Right lobe of liver (tissue), 6 donors: ENCODE data around the gene AURKAIP1. TPM values are rescaled to one million over a fixed set of nuclear protein-coding genes. Genes with fewer than 3 reads are reported as not detected.

Source experiments
- ATAC-seq, 4 donors: fragments of 200-7000 bp; cut with Tn5 transposase; one replicate each; pipeline ENCODE4 v1.9.1; 2020; ENCODE audit warnings: mild to moderate bottlenecking in 4 of 4, moderate library complexity in 4 of 4
- DNase-seq, 3 donors: peaks; one replicate each; pipeline ENCODE4 v3.0.0-alpha.2; 2020
- H3K27ac ChIP-seq, 3 donors: fragments of 200-600 bp; one replicate each; pipeline ENCODE4 v1.8.0; 2022
- H3K27me3 ChIP-seq, 2 donors: fragments of 200-600 bp; one replicate each; pipeline ENCODE4 v1.8.0; 2022
- H3K36me3 ChIP-seq, 4 donors: fragments of 200-600 bp; sonication (generic) in 1 of 4; one replicate each; pipeline versions ENCODE4 v1.5.1 to v1.8.0; 2017 to 2022; ENCODE audit warnings: control low read depth in 1 of 4
- H3K4me1 ChIP-seq, 4 donors: fragments of 200-600 bp; sonication (generic) in 1 of 4; one replicate each; pipeline versions ENCODE4 v1.5.1 to v1.8.0; 2017 to 2022; ENCODE audit warnings: control low read depth in 1 of 4
- H3K4me3 ChIP-seq, 3 donors: fragments of 200-600 bp; one replicate each; pipeline ENCODE4 v1.8.0; 2022
- H3K9me3 ChIP-seq, 4 donors: fragments of 200-600 bp; sonication (generic) in 1 of 4; one replicate each; pipeline versions ENCODE4 v1.5.1 to v1.8.0; 2017 to 2022; ENCODE audit warnings: control low read depth in 1 of 4
- POLR2A ChIP-seq: fragments of 450-650 bp; IDR thresholded peaks from one replicate; pipeline ENCODE4 v1.6.1; 2017; ENCODE audit warnings: antibody characterized with exemption, mild to moderate bottlenecking
- WGBS: methylation state at CpG from one replicate; pipeline ENCODE4 v1.1.6; 2018; ENCODE audit warnings: low coverage, low lambda C conversion rate; ENCODE audit not compliant: insufficient coverage; ENCODE audit errors: missing lambda C conversion rate; 5-methylcytosine and 5-hydroxymethylcytosine counted together
- intact Hi-C, 2 donors: fragments of 100-400 bp; cut with DNase I; formaldehyde crosslinking; loops; one replicate each; pipeline versions ENCODE4 v1.11.2 to v1.14.1; 2022
- total RNA-seq, 6 experiments: library from RNA; depleted of rRNA in 2 of 6; stranded (reverse); fragments of >200 nt in 2 of 6; fragmentation: NEBNext Ultra II Directional in 3 of 6; extraction: Animal tissue kit (Norgen Biotek cat#: 25700) in 3 of 6; gene quantifications; one replicate each; pipeline versions ENCODE4 v1.1.0 to v1.2.4, GENCODE V29; 2016 to 2023
- TF ChIP-seq, protein P1 (sequence below), 4 donors: fragments of 200-600 bp in 3 of 4; fragments of 450-650 bp in 1 of 4; IDR thresholded peaks; one replicate each; pipeline versions ENCODE4 v1.5.1 to v1.8.0; 2016 to 2022; ENCODE audit warnings: antibody characterized with exemption in 4 of 4, mild to moderate bottlenecking in 2 of 4
- donor health status: DM: no; HTN: yes; CAD: no.
- donor health status: DM: no; HTN: no; CAD: no.
- donor health status: DM: no; HTN: no; CAD: no.
- donor health status: DM: no; HTN: yes; CAD: no.
- donor health status: DM: no; HTN: yes; CAD: no.

The AURKAIP1 gene
- total RNA-seq, 6 experiments from 2014 or later = 70.0 to 140 (median 104) TPM

DNA sequence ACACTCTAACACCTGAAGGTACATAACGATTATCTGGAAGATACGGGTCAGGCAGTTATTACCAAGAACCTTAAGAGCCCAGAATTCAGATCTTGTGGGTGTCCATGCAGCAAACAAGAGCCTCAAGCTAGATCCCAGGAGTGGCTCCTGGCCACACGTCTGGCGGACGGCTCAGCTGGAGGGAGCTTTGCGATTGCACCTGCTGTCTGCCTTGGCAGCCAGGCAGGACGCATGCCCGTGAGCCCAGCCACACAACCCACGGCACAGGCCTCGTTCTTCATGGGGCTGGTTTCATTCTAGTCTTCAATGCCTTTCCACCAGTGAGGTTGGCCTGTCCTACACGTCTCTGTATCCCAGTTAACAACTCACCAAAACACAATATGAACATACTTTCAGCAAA lies 18.4 kb upstream of the AURKAIP1 start:
- intact Hi-C loops = no loop called here
- Histone ChIP-seq H3K27ac (no peak overlapping the region), H3K36me3 (peaks cover 18 to 94% (median 52%) of the 10 kb centered on the region in 4 donors), H3K9me3 (no peaks in the 10 kb centered on the region), H3K27me3 (no peaks in the 10 kb centered on the region), H3K4me3 (no peak overlapping the region), H3K4me1 (peaks cover 0 to 8% (median 2%) of the 10 kb centered on the region in 4 donors)
- no peak for DNase-seq
- WGBS = 73% methylated on average over 3 of the region's 11 CpGs
- TF ChIP-seq, protein P1, sequence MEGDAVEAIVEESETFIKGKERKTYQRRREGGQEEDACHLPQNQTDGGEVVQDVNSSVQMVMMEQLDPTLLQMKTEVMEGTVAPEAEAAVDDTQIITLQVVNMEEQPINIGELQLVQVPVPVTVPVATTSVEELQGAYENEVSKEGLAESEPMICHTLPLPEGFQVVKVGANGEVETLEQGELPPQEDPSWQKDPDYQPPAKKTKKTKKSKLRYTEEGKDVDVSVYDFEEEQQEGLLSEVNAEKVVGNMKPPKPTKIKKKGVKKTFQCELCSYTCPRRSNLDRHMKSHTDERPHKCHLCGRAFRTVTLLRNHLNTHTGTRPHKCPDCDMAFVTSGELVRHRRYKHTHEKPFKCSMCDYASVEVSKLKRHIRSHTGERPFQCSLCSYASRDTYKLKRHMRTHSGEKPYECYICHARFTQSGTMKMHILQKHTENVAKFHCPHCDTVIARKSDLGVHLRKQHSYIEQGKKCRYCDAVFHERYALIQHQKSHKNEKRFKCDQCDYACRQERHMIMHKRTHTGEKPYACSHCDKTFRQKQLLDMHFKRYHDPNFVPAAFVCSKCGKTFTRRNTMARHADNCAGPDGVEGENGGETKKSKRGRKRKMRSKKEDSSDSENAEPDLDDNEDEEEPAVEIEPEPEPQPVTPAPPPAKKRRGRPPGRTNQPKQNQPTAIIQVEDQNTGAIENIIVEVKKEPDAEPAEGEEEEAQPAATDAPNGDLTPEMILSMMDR (IDR thresholded peaks at IDR 0.05) = no peak
- no peak for TF ChIP-seq POLR2A
- ATAC-seq = no peak

DNA sequence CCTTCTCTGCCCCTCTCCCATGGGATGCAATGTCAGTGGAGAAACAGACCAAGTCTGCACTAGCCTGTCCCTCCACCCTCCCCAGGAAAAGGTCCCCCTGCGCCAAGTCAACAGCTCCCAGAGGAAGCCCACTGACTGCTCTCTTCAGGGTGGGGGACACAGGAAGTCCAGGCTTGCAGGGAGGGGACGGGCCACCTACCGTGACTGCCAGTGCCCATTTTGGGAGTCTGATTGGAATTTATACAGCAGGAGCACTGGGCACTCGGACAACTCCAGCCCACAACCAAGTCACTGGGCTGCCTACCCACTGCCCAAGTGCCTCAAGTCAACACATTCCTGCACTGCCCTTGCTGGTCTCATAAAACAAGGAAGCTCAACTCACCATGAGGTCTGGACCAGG lies 18.0 kb upstream of the AURKAIP1 start:
- H3K27ac ChIP-seq = no peak overlapping the region
- DNase-seq = no peak

DNA sequence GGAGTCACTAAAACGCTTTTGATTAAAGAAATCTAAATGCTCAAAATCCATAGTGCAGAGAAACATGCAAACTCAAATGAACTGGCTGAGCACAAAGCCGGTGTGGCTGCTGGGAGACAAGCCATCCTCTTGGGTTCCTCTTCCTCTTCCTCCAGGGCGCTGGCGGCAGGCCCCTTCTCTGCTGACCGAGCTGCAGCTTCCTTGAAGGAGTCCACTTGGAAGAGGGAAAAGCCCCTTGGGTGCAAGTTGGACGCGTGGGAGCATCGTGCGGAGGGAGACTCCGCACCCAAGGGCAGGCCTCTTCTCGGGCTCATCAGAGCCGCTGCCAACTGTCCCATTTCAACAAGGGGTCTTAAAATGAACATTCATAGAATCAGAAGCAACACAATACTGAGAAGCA lies 16.2 kb upstream of the AURKAIP1 start:
- no peak overlapping the region for H3K4me3 ChIP-seq
- WGBS = 87% methylated on average over 6 of the region's 12 CpGs
- TF ChIP-seq POLR2A = no peak
- TF ChIP-seq, protein P1 (IDR thresholded peaks at IDR 0.05) = no peak
- DNase-seq (no peak), ATAC-seq (no peak)
- intact Hi-C loops = no loop called here
- no peaks in the 10 kb centered on the region for H3K4me1 ChIP-seq
- peaks cover 29 to 99% (median 66%) of the 10 kb centered on the region in 4 donors for H3K36me3 ChIP-seq
- no peaks in the 10 kb centered on the region for H3K9me3 ChIP-seq
- no peaks in the 10 kb centered on the region for H3K27me3 ChIP-seq
- H3K27ac ChIP-seq = no peak overlapping the region

More for the DNA sequence above, 18.0 kb upstream of the AURKAIP1 start:
- no peak for ATAC-seq
- intact Hi-C loops = no loop called here
- Histone ChIP-seq H3K4me1 (peaks cover 0 to 5% (median 2%) of the 10 kb centered on the region in 4 donors), H3K4me3 (no peak overlapping the region), H3K36me3 (peaks cover 22 to 98% (median 56%) of the 10 kb centered on the region in 4 donors), H3K9me3 (no peaks in the 10 kb centered on the region), H3K27me3 (no peaks in the 10 kb centered on the region)
- WGBS = no CpG with 5 or more reads among the region's 4 CpGs
- TF ChIP-seq, protein P1 (IDR thresholded peaks at IDR 0.05) = no peak
- TF ChIP-seq POLR2A = no peak

DNA sequence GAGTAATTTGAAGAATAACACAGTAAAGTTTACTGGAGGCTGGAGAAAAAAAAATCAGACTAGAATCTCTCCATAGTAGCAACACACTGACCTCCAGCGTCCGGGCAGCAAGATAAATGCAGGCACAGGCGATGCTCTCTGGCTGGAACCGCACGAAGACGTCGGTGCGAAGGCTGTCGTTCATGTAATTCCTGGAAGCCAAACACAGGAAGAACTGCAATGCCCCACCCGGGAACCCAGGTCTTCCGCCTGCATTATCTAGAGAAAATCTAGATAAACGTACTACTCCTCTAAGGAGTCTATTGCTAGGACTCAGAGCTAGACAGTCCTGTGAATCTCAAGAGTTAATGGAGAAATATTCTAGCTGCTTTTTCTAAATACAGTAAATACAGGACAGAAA lies 15.7 kb upstream of the AURKAIP1 start:
- H3K4me3 ChIP-seq = no peak overlapping the region
- no peaks in the 10 kb centered on the region for H3K4me1 ChIP-seq
- WGBS = 94% methylated on average over 11 of the region's 12 CpGs
- H3K36me3 ChIP-seq = peaks cover 29 to 99% (median 70%) of the 10 kb centered on the region in 4 donors
- no peaks in the 10 kb centered on the region for H3K9me3 ChIP-seq
- intact Hi-C loops = no loop called here
- DNase-seq (no peak), ATAC-seq (no peak)
- TF ChIP-seq POLR2A = no peak
- TF ChIP-seq, protein P1 (IDR thresholded peaks at IDR 0.05) = no peak
- no peak overlapping the region for H3K27ac ChIP-seq
- H3K27me3 ChIP-seq = no peaks in the 10 kb centered on the region

DNA sequence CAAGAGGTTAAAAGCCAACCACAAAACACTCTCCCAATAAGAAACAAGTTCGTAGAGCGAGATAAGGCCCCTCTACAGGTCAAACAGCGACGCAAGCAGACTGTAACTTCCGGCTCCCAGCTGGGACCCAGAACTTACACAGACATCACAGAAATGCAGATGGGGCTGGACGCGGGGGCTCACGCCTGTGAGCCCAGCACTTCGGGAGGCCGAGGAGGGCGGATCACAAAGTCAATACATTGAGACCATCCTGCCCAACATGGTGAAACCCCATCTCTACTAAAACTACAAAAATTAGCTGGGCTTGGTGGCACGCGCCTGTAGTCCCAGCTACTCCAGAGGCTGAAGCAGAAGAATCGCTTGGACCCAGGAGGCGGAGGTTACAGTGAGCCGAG lies 13.1 kb upstream of the AURKAIP1 start:
- no peak for TF ChIP-seq POLR2A
- TF ChIP-seq, protein P1 (IDR thresholded peaks at IDR 0.05) = no peak
- 94% methylated on average over 5 of the region's 16 CpGs for WGBS
- Histone ChIP-seq H3K4me3 (no peak overlapping the region), H3K4me1 (peaks cover 0 to 12% (median 0%) of the 10 kb centered on the region in 4 donors), H3K27ac (no peak overlapping the region), H3K36me3 (peaks cover 29 to 75% (median 55%) of the 10 kb centered on the region in 4 donors), H3K9me3 (no peaks in the 10 kb centered on the region), H3K27me3 (no peaks in the 10 kb centered on the region)
- ATAC-seq (no peak), DNase-seq (no peak)
- intact Hi-C loops = no loop called here
